ENCODE measurements around the gene IL33. TPM values are rescaled to one million over a fixed set of nuclear protein-coding genes. Genes with fewer than 3 reads are reported as not detected.

Gene IL33
- total and polyA plus RNA-seq, 2 of the 8 experiments (the other 6 are each of a cell fraction or from before 2014, with no cell fraction given): not detected

- no peak for TF ChIP-seq CHD7 (IDR thresholded peaks at IDR 0.05; ENCODE audit: insufficient replicate concordance, low read length)
- no peak for TF ChIP-seq SIX5 (IDR thresholded peaks at IDR 0.05; ENCODE audit: low read depth, low read length)
- no peak for TF ChIP-seq BACH1 (IDR thresholded peaks at IDR 0.05; ENCODE audit: low read length)
Observed at GRCh38 chr9:6239694-6240093, 24.1 kb downstream of the IL33 start (continued).
